ENCODE results near the gene PRKCD.
"Not testable (repeated sequence)": the region's sequence is repeated elsewhere in the genome, so short reads cannot be mapped to it uniquely, and the experiment has no call there.

The PRKCD gene

DNA sequence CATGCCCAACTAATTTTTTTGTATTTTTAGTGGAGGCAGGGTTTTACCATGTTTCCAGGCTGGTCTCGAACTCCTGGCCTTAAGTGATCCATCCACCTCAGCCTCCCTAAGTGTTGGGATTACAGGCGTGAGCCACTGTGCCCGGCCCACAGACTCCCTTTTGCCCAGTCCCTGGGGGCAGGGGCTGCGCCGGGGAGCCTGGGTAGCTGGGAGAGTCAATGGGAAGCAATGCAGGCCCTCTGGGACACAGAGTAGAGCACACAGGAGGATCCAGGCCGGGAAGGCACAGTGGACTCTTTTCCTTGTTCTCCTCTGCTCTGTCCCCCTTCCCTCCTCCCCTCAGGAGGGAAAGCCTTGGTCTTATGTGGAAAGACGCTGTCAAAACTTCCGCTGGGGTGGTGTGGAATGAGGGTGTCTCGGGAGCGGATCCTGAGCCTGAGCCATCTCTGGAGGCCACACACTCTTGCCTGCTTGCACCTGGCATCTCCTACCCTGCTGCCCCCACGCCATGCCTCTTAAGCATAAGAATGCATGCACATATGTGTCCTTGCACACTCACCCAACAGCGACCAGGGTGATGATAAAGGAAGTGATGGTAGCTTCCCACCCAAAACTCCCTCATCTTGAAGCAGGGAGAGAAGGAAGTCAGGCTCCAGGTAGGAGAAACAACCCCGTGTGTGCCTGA is 11.9 kb upstream of the PRKCD start:
- no peak for DNase-seq

DNA sequence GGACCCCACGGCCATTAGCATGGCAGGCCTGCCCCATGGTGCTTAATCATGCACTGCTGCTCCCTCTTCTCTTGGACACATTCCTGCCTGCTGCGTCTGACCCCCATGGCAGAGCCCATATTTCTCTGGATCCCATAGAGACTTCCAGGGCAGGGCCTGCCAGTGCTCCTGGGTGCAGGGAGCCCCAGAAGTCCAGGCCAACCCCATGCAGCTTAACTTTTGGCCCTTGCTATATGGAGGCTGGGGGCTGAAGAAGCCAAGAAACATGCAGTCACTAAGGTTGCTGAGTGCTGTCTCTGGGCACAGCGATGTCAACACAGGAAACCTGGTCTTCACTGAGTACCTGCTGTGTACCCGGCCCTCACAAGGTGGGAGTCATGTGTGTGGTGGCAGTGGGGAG is 11.3 kb upstream of the PRKCD start:
- ATAC-seq, result no peak
- no peak for DNase-seq
- no peak overlapping the region for H3K4me3 Mint-ChIP-seq
- no peaks in the 10 kb centered on the region for H3K4me1 Mint-ChIP-seq
- H3K27me3 Mint-ChIP-seq, result peaks cover 26% of the 10 kb centered on the region
- H3K27ac Mint-ChIP-seq, result no peak overlapping the region
- no peaks in the 10 kb centered on the region for H3K9me3 Mint-ChIP-seq

More for the DNA sequence above, 11.9 kb upstream of the PRKCD start:
- H3K4me1 Mint-ChIP-seq, result no peaks in the 10 kb centered on the region
- peaks cover 20% of the 10 kb centered on the region for H3K27me3 Mint-ChIP-seq
- no peak overlapping the region for H3K27ac Mint-ChIP-seq
- H3K9me3 Mint-ChIP-seq, result no peaks in the 10 kb centered on the region
- no peak overlapping the region for H3K4me3 Mint-ChIP-seq
- no peak for ATAC-seq

DNA sequence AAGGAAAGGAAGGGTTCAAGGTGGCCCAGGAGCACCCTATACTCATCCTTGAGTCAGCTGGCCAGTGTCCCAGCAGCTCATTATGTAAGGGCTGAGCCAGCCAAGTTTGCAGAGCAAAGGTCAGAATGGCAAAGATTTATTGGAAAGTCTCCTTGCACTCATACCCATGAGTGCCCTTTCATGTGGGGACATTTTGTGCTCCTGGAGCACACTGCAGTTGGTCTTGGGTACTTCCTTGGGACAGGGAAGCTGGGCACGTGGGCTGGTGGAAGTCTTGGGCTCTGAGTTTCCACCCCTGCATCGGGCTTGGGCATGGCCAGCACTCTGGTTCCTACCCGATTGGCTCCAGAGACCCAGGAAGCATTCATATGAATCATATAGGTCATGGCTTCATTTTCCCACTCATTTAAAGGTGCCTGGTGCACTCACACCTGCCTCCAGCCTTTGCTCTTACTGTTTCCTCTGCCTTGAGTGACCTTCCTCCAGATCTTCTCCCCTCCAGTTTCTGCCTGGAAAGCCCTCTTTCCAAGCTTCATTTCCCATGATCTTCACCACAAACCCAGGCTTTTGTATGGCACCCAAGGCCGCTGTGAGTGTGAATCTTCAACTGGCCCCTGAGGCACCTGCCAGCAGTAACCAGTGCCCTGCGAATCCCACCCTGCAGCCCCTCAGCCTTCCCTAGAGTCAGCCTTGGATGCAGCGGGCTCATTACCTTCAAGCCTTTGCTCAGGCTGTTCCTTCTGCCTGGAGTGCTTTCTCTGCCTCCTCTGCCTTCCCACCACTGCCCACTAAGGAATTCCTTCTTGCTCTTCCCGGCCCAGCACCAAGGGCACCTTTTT is 10.5 kb upstream of the PRKCD start:
- ATAC-seq (no peak), DNase-seq (no peak)
- H3K4me3 Mint-ChIP-seq, result no peak overlapping the region
- peaks cover 33% of the 10 kb centered on the region for H3K27me3 Mint-ChIP-seq
- H3K9me3 Mint-ChIP-seq, result no peaks in the 10 kb centered on the region
- H3K27ac Mint-ChIP-seq, result no peak overlapping the region
- H3K4me1 Mint-ChIP-seq, result no peaks in the 10 kb centered on the region

DNA sequence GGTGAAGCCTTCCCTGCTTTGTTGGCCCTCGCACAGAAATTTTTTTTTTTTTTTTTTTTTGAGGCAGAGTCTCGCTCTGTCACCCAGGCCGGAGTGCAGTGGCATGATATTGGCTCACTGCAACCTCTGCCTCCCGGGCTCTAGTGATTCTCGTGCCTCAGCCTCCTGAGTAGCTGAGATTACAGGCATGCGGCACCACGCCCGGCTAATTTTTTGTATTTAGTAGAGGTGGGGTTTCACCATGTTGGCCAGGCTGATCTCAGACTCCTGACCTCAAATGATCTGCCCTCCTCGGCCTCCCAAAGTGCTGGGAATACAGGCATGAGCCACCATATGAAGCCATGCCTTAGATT is 9.9 kb upstream of the PRKCD start:
- not testable (repeated sequence) for H3K4me1 Mint-ChIP-seq

DNA sequence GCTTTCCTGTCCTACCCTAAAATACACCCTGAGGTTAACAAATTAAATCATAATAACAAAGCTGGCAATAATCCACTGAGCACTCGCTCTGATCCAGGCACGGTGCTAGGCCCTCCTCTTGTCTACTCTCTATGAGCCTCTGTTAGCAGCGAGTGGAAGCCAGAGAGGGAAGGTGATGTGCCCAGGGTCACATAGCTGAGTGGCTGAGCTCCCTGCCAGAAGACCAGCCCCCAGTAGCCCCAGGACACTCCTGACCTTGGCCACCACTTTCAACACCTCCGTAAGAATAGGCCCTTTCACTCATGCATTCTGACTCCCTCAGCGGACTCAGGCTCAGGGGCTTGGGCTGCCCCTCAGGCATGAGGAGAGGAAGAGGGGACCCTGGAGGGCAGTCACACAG is 9.5 kb upstream of the PRKCD start:
- ATAC-seq (no peak), DNase-seq (no peak)
- H3K4me3 Mint-ChIP-seq, result no peak overlapping the region
- peaks cover 43% of the 10 kb centered on the region for H3K27me3 Mint-ChIP-seq
- no peak overlapping the region for H3K27ac Mint-ChIP-seq
- peaks cover 3% of the 10 kb centered on the region for H3K4me1 Mint-ChIP-seq
- H3K9me3 Mint-ChIP-seq, result no peaks in the 10 kb centered on the region

More for the DNA sequence above, 9.9 kb upstream of the PRKCD start:
- not testable (repeated sequence) for H3K4me3 Mint-ChIP-seq, ATAC-seq, H3K9me3 Mint-ChIP-seq, DNase-seq, H3K27ac Mint-ChIP-seq
- peaks cover 39% of the 10 kb centered on the region for H3K27me3 Mint-ChIP-seq

DNA sequence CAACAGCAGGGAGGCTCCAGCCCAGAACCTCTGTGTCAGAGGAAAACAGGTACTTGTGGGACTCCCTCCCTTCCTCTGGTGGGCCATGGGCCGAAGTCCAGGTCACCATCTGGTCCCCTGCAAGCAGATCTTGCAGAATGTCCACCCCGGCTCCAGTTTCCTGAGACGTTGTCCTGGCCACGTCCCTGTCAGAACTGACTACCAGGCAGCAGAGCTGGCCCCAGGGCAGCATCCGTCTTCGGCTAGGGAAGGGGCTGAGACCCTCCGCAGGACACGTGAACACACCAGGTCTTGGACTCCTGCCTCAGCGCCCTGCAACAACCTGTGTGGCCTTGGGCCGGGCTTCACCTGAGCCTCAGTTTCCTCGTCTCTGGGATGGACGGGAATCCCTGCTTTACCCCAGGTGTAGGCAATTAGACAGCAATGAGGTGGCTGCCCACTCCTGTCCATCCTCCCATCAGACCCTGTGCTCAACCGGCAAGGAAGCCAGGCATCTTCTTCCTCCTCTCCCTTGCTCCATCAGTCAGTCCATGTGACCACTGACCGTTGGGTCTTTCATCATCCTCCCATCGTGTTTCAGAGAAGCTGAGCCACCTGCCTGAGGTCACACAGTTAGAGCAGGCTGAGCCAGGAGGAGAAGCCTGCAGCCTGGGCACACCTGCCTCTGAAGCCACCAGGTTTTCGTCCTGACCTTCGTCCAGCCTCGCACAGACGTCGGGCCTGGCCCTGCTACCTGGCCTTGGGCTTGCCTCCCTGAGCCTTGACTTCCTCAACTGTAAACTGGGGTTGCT is 8.9 kb upstream of the PRKCD start:
- Mint-ChIP-seq H3K27me3 (peaks cover 49% of the 10 kb centered on the region), H3K4me1 (peaks cover 9% of the 10 kb centered on the region), H3K4me3 (no peak overlapping the region), H3K27ac (peak overlapping the region in 1 of 2 donors; percentile 22), H3K9me3 (no peaks in the 10 kb centered on the region)
- ATAC-seq (no peak), DNase-seq (no peak)

DNA sequence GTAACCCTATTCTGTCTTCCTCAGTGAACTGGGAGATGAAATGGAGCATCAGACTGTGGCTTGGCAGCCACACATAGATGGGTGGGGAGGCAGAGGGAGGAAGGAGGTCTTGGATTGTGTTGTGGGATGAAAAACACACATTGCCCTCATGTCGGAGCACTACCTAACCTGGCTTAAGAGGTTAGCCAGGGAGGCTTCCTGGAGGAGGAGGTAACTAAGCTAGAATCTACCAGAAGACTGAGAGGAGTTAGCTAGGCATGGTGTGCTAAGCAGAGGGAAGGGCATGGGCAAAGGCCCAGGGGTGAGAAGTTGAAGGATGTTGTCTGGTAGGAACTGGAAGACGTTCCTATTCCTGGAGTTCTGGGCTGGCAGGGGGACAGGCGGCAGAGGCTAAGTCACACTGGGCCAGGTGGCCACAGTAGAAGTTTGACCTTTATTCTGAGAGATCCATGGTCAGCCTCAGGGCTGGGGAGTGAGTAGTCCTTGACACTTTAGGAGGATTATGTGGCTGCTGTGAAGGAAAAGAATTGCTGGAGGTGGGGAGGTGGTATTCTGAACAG is 7.7 kb upstream of the PRKCD start:
- peak overlapping the region in 1 of 2 donors; percentile 1 for H3K27ac Mint-ChIP-seq
- no peak overlapping the region for H3K4me3 Mint-ChIP-seq
- no peaks in the 10 kb centered on the region for H3K9me3 Mint-ChIP-seq
- ATAC-seq (no peak), DNase-seq (no peak)
- peaks cover 62% of the 10 kb centered on the region for H3K27me3 Mint-ChIP-seq
- H3K4me1 Mint-ChIP-seq, result peaks cover 9% of the 10 kb centered on the region

DNA sequence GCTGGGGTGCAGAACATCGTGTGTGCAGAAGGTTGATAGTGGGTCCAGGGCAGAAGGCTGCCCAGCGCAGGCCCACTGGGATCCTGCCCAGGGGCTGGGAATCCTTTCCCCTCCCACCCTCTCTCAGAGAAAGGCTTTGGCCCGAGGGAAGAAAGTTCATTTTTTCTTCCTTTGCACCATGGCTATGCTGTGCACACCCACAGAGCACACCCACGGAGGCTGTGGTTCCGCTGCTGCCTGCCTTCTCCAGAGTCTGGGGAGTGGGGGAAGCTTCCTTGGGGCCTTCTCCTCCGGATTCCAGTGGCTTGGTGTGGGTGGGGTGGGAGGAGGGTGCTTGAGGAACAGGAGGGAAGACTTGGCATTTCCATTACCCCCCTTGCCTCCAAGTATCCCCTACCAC is 7.0 kb upstream of the PRKCD start:
- Mint-ChIP-seq H3K4me3 (no peak overlapping the region), H3K27ac (no peak overlapping the region), H3K4me1 (peaks cover 9% of the 10 kb centered on the region), H3K9me3 (no peaks in the 10 kb centered on the region), H3K27me3 (peaks cover 69% of the 10 kb centered on the region)
- DNase-seq (no peak), ATAC-seq (no peak)

DNA sequence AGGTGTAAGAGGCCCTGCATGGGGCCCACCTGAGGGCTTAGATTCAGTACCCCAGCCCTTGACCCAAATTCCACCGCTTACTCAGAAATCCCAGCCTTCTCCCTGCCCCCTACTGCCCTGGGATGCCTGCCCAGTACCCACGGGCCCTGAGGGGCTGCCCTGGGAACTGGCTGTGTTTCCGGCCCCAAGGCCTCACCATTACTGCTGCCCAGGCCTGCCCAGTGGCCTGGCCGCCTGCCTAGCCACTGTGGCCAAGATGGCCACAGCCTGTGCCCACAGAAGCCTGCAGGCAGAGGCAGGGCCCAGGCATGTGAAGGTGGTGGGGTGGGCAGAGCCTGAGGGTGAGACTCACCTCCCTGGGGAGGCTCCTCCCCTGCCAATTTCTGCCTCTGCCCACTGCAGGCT is 6.1 kb upstream of the PRKCD start:
- DNase-seq (no peak), ATAC-seq (no peak)
- no peaks in the 10 kb centered on the region for H3K9me3 Mint-ChIP-seq
- peaks cover 78% of the 10 kb centered on the region for H3K27me3 Mint-ChIP-seq
- peak overlapping the region in 1 of 2 donors; percentile 50 for H3K27ac Mint-ChIP-seq
- H3K4me3 Mint-ChIP-seq, result no peak overlapping the region
- peaks cover 10% of the 10 kb centered on the region for H3K4me1 Mint-ChIP-seq

DNA sequence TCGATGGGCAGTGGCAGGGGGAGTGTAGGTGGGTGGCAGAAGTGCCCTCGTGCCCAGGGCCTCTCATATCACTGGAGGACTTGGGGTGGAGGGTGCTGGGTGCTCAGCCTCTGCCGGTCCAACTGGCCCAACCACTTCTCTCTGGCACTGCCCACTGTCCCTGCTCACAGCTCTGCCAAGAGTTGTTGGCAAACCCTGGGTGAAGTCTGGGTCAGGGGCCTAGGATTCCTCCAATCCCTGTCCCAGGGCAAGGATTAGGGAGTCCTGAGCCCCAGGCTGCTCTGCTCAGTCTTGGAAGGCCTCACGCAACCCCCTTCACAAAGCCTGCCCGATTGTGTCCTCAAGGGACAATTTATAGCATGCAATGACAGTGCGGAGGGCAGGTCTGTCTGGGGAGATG is 5.2 kb upstream of the PRKCD start:
- Mint-ChIP-seq H3K27ac (no peak overlapping the region), H3K4me1 (peaks cover 18% of the 10 kb centered on the region), H3K4me3 (no peak overlapping the region), H3K27me3 (peaks cover 85% of the 10 kb centered on the region), H3K9me3 (no peaks in the 10 kb centered on the region)
- ATAC-seq (no peak), DNase-seq (no peak)

DNA sequence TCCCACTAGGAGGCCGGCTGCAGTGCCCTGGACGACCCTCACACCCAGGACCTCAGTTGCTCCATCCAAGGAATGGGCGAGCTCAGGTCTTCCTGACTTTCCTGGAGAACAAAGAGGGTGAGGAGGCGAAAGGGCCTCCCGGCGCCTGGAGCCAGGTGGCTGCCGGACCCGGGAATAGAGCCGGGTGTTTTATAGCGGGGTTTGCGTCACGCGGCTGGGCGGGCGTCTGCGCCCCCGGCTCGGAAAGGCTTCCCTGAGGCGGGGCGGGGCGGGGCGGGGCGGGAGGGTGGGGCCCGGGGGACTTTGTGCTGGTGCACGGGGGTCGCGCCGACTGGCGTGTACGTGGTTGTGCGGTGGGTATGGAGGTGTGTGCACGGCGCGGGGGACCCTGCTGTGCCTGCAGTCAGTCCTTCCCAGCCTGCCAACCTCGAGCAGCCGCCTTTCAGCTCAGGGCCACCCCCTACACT is 4.6 kb upstream of the PRKCD start:
- ATAC-seq, result no peak
- Mint-ChIP-seq H3K4me1 (peaks cover 18% of the 10 kb centered on the region), H3K27ac (no peak overlapping the region), H3K27me3 (peaks cover 85% of the 10 kb centered on the region), H3K9me3 (no peaks in the 10 kb centered on the region), H3K4me3 (peak overlapping the region in 1 of 2 donors; percentile 46)
- DNase-seq, result no peak

DNA sequence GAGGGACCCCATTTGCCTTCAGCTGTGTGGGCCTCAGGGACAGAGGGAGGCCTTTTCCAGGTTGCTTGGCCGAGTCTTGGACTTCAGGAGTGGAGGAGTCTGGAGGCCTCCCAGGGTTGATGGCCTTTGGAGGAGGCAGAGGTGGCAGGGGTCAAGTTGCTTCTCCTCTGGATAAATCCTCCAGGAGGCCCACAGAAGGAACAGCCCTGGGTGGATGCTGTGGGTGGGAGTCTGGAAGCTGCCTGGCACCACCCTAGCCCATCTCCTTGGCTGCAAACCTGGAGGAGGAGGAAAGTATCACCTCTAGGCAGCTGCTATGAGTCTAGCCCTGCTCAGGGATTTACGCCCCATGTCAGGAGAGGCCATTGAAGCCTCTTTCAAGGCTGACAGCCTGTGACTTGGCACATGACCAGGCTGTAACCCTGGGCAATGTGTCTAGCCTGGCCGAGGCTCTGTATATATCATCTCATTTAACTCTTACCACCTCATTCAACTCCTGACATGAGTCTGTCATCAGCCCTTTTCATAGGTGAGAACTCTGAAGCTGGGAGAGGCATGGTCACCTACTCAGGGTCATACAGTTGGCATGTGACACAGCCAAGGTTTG is 2.9 kb upstream of the PRKCD start:
- H3K4me3 Mint-ChIP-seq, result no peak overlapping the region
- no peak overlapping the region for H3K27ac Mint-ChIP-seq
- DNase-seq (no peak), ATAC-seq (no peak)
- no peaks in the 10 kb centered on the region for H3K9me3 Mint-ChIP-seq
- peaks cover 30% of the 10 kb centered on the region for H3K4me1 Mint-ChIP-seq
- H3K27me3 Mint-ChIP-seq, result peaks cover 75% of the 10 kb centered on the region

DNA sequence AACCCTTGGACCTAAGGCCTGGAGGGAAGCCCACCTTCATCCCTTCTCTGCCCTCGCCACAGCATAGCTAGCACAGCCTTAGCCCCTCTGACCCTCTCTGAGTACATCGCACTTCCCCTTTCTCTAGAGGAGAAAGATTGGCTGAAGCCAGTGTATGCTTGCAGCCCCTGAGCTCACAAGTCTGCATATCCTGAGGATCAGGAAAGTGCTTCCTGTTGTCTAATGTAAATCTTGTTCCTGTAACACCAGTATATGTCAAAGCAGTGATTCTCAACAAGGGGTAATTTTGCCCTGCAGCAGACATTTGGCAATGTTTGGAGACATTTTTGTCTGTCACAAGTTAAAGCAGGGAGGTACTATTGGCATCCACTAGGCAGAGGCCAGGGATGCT is 2.2 kb upstream of the PRKCD start:
- Mint-ChIP-seq H3K4me1 (peaks cover 36% of the 10 kb centered on the region), H3K9me3 (no peaks in the 10 kb centered on the region), H3K27me3 (peaks cover 68% of the 10 kb centered on the region), H3K27ac (no peak overlapping the region), H3K4me3 (no peak overlapping the region)
- ATAC-seq (no peak), DNase-seq (no peak)

DNA sequence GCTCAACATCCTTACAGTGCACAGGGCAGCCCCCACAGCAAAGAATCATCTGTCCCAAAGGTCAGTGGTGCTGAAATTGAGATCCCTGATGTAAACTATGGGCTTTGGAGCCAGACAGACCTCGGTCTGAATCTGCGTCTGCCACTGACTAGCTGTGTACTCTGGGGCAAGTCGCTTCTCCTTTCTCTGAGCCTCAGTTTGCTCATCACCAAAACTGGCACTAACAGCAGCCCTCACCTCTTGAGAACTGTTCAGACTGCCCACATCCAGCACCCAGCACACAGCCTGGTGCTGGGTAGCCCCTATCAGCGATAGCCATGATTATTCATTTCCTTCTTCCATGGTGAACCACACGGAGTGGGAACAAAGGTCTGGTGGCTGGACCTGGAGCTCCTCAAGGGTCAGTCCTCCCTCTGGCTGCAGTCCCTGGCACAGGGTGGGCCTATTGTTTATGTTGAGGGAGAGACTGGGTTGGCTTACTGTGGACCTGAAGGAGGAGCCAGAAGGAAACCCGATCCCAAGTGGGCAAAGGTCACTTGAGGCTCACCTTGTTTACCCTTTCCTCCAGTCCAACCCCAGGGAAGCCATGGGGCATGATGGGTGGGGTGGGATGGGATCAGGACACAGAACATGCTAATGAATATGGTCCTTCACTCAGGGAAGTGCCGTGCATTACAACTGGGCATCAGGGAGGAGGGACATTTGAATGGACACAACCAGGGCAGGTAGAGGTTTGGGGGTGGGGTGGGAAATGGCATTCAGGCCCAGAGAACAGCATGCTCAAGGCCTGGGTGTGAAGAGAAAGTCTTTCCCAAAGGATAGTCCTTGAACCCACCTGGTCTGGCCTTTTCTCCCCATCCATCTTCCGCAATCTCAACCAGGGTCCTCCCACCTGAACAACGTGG is 1.6 kb upstream of the PRKCD start:
- H3K27ac Mint-ChIP-seq, result no peak overlapping the region

More for the DNA sequence above, 1.6 kb upstream of the PRKCD start:
- H3K4me1 Mint-ChIP-seq, result peaks cover 36% of the 10 kb centered on the region
- H3K27me3 Mint-ChIP-seq, result peaks cover 62% of the 10 kb centered on the region
- DNase-seq (no peak), ATAC-seq (no peak)
- H3K4me3 Mint-ChIP-seq, result no peak overlapping the region
- no peaks in the 10 kb centered on the region for H3K9me3 Mint-ChIP-seq
